ENCODE measurements around the gene MYL7. TPM values are rescaled to one million over a fixed set of nuclear protein-coding genes. Genes with fewer than 3 reads are reported as not detected.
A peak's percentile ranks its signal among the peaks of the same experiment; 100 is the strongest.

MYL7 gene
- polyA plus RNA-seq, 2 of the 4 experiments (the other 2 are of a cell fraction) = not detected

- Histone ChIP-seq H3K4me1 (peaks cover 13% of the 10 kb centered on the region; the same call in 1 of the 3 replicates), H3K9me3 (no peaks in the 10 kb centered on the region), H3K4me3 (no peak overlapping the region), H3K4me2 (no peak overlapping the region), H3K27ac (no peak overlapping the region)
- POLR2A ChIA-PET = no interaction called here
- ATAC-seq (no peak), FAIRE-seq (no peak), DNase-seq (ENCODE audit: low read depth in 1 of 2, low spot score in 1 of 2) (no peak)
- WGBS (ENCODE audit: missing lambda C conversion rate) = 61% methylated on average over 18 of the region's 21 CpGs
- TF ChIP-seq BHLHE40 (IDR thresholded peaks at IDR 0.05; ENCODE audit: low read depth, low read length) (no peak), KDM5A (IDR thresholded peaks at IDR 0.05) (no peak), MAFK (IDR thresholded peaks at IDR 0.05; ENCODE audit: partially characterized antibody) (no peak), GATA3 (IDR thresholded peaks at IDR 0.05; ENCODE audit: borderline replicate concordance) (no peak), NPAS2 (CRISPR knock-in tag; IDR thresholded peaks at IDR 0.05; ENCODE audit: borderline replicate concordance) (no peak), TFCP2L1 (CRISPR knock-in tag; IDR thresholded peaks at IDR 0.05) (no peak)
- CTCF ChIA-PET = no interaction called here
These were observed 33.0 kb downstream of the MYL7 start for GRCh38 chr7:44107961-44108767.

DNA sequence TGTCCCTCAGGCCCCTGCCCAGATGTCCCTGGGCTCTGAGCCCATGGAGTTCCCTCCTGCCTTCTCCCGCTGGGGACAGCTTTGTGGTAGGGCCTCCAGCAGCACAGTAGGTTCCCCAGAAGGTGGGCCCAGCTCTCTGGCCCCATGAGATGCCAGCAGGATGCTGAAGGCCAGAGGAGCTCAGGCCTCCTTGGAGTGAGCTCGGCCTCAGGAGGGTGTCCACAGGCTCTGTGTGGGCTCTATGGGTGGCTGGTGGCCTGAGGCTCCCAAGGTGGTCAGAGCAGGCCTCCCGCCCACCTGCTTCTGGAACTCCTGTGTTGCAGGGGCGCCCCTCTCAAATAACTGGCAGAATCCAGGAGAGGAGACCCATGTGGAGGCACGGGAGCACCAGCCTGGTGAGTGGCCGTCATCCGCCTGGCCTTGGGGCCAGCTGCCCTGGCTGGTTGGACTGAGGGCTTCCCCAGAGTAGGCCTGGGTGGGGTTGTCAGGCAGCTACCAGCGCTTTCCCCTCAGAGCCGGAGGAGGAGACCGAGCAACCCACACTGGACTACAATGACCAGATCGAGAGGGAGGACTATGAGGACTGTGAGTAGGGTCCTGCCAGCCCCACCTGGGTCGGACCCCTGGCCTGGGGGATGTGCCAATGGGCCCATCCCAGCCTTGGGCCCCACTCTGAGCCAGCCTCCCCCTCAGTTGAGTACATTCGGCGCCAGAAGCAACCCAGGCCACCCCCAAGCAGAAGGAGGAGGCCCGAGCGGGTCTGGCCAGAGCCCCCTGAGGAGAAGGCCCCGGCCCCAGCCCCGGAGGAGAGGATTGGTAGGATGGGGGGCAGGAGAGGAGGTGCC is 33.8 kb downstream of the MYL7 start:
- ATAC-seq = no peak
- no peak overlapping the region for H3K4me2 ChIP-seq
- FAIRE-seq = no peak
- H3K27ac ChIP-seq = no peak overlapping the region
- H3K4me3 ChIP-seq = no peak overlapping the region
- WGBS (ENCODE audit: missing lambda C conversion rate) = 79% methylated on average over 11 of the region's 18 CpGs
- TF ChIP-seq GATA3 (IDR thresholded peaks at IDR 0.05; ENCODE audit: borderline replicate concordance) = no peak
- TF ChIP-seq FOSB (CRISPR knock-in tag; IDR thresholded peaks at IDR 0.05) = no peak
- TF ChIP-seq HEYL (CRISPR knock-in tag; IDR thresholded peaks at IDR 0.05) = no peak
- no peak for DNase-seq (ENCODE audit: low read depth in 1 of 2, low spot score in 1 of 2)
- no peaks in the 10 kb centered on the region for H3K9me3 ChIP-seq
- ChIA-PET CTCF (interaction anchor here (0.7 to 1.1 kb wide), 2 partner anchors 9 to 10 kb away, joined by 3 read pairs; no protein-coding TSS in a partner anchor), POLR2A (no interaction called here)
- peaks cover 8% of the 10 kb centered on the region; the same call in 1 of the 3 replicates for H3K4me1 ChIP-seq

DNA sequence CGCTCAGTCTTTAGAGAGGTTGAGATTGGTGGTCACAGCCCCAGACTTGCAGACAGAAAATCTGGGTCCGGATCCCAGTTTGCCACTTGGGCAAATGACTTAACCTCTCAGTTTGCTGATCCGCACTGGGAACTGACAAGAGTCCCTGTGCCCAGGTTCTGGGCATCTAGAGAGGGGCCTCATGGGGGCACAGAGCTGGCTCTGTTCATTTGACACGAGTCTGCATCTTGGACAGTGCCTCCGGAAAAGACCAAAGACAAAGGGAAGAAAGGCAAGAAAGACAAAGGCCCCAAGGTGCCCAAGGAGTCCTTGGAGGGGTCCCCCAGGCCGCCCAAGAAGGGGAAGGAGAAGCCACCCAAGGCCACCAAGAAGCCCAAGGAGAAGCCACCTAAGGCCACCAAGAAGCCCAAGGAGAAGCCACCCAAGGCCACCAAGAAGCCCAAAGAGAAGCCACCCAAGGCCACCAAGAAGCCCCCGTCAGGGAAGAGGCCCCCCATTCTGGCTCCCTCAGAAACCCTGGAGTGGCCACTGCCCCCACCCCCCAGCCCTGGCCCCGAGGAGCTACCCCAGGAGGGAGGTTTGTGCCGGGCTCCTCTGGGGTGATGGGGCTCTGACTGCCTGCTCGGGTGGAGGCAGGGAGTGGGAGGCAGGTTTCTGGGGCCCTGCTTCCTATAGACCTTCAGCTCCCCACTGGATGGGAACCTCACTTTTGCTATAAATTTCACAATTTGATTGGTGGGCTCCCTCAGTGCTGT is 34.6 kb downstream of the MYL7 start:
- ATAC-seq = no peak
- POLR2A ChIA-PET = no interaction called here

DNA sequence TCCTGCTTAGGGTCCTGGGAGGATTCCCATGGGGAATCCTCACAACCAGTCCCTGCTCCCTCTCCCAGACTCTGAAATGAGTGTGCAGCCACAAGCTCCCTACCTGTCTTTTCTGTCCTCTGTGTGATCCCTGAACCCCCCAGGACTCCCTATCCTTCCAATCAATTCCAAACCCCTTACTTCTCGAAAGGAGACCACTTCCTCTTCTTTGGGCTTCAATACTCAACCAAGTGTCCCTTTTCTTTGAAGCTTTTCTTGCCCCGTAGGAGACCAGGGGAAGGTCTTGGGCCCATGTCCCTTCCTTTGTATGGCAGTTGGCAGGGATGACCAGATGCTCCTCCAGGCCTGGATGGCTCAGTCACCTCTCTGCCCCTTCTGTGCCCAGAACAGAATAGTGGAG is 35.3 kb downstream of the MYL7 start:
- no peak for DNase-seq (ENCODE audit: low read depth in 1 of 2, low spot score in 1 of 2)
- H3K4me1 ChIP-seq = peaks cover 8% of the 10 kb centered on the region; the same call in 1 of the 3 replicates
- no peak overlapping the region for H3K4me2 ChIP-seq
- 78% methylated on average over 2 of the region's 2 CpGs for WGBS (ENCODE audit: missing lambda C conversion rate)
- TF ChIP-seq RAD21 (conservative IDR thresholded peaks at IDR 0.05 in 1 of 2, IDR thresholded peaks at IDR 0.05 in 1 of 2) (no peak), CBX2 (IDR thresholded peaks at IDR 0.05; ENCODE audit: borderline replicate concordance, low read depth) (no peak), NR3C1 (IDR thresholded peaks at IDR 0.05) (no peak), SREBF2 (IDR thresholded peaks at IDR 0.05) (no peak), JUN (IDR thresholded peaks at IDR 0.05) (no peak)
- H3K27ac ChIP-seq = 0 out of 6 replicates have a peak overlapping the region, but pooled peaks of 1 of the 2 experiments have one; percentile 5
- no peaks in the 10 kb centered on the region for H3K9me3 ChIP-seq
- CTCF ChIA-PET = interaction anchor here (0.8 to 0.9 kb wide), 2 partner anchors 12 to 33 kb away, joined by 3 to 4 read pairs; no protein-coding TSS in a partner anchor
- no peak; a peak in 1 of 6 replicates for ATAC-seq
- no peak overlapping the region for H3K4me3 ChIP-seq
- no peak for FAIRE-seq
- POLR2A ChIA-PET = no interaction called here

More for the DNA sequence above, 34.6 kb downstream of the MYL7 start:
- FAIRE-seq = no peak
- TF ChIP-seq MYC (IDR thresholded peaks at IDR 0.05; ENCODE audit: borderline replicate concordance, low read length) (no peak), HEYL (CRISPR knock-in tag; IDR thresholded peaks at IDR 0.05) (no peak), ESRRA (IDR thresholded peaks at IDR 0.05; ENCODE audit: borderline replicate concordance, low read length) (no peak), EHF (CRISPR knock-in tag; IDR thresholded peaks at IDR 0.05) (no peak), MAZ (IDR thresholded peaks at IDR 0.05; ENCODE audit: borderline replicate concordance, low read depth, low read length) (no peak), JUNB (IDR thresholded peaks at IDR 0.05) (no peak), KDM1A (IDR thresholded peaks at IDR 0.05; ENCODE audit: low read depth) (no peak)
- H3K4me3 ChIP-seq = no peak overlapping the region
- H3K9me3 ChIP-seq = no peaks in the 10 kb centered on the region
- WGBS (ENCODE audit: missing lambda C conversion rate) = 61% methylated on average over 10 of the region's 10 CpGs
- CTCF ChIA-PET = interaction anchor here (0.7 to 1.1 kb wide), 2 partner anchors 9 to 10 kb away, joined by 3 read pairs; no protein-coding TSS in a partner anchor
- peaks cover 8% of the 10 kb centered on the region; the same call in 1 of the 3 replicates for H3K4me1 ChIP-seq
- no peak overlapping the region for H3K4me2 ChIP-seq
- no peak for DNase-seq (ENCODE audit: low read depth in 1 of 2, low spot score in 1 of 2)
- no peak overlapping the region for H3K27ac ChIP-seq
